NCI-H2196 treated with DMSO at 0.1 percent for 48 hours (cell line): ENCODE results near the gene DYNC2I2.
"Not testable (repeated sequence)": the region's sequence is repeated elsewhere in the genome, so short reads cannot be mapped to it uniquely, and the experiment has no call there.

Experiments
- DNase-seq: peaks from one replicate; lab custom pipeline; 2025; ENCODE audit not compliant: unreplicated experiment; lab: John Stamatoyannopoulos, UW

Gene DYNC2I2

DNA sequence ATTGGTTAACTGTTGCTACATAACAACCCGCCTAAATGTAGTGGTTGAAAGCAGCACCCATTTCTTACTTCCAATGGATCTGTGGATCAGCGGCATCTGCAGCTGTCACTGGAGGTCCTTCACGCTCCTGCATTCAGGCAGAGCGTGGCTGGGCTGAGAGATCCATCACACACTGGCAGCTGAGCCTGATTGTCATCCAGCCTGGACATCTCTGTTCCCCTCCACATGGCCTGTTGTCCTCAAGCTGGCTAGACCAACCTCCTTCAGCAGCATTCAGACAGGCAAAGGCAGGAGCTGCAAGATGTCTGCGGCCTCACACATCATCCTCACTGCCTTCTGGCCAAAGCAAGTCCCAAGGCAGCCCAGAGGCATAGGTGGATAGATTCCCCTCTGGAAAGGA lies 36.9 kb downstream of the DYNC2I2 start:
- no peak for DNase-seq

GRCh38 chr9:128619127-128619526 lies 37.5 kb downstream of the DYNC2I2 start:
- DNase-seq: no peak

DNA sequence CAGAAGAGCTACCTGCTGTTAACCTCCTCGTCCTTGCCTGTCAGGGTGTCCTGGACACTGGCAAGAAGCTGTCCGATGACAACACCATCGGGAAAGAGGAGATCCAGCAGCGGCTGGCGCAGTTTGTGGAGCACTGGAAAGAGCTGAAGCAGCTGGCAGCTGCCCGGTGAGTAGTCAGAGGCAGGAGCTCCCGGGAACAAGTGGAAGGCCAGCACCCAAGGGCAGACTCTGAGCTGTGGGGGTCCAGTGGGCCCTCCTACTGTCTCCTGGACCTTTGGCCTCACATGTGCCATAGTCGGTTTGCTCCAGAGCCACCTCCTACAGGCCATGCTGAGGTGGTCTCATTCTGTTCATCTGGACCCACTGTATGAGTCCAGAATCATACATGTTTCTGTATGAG lies 38.7 kb downstream of the DYNC2I2 start:
- DNase-seq: no peak

GRCh38 chr9:128615571-128615970 lies 41.1 kb downstream of the DYNC2I2 start:
- DNase-seq: no peak

DNA sequence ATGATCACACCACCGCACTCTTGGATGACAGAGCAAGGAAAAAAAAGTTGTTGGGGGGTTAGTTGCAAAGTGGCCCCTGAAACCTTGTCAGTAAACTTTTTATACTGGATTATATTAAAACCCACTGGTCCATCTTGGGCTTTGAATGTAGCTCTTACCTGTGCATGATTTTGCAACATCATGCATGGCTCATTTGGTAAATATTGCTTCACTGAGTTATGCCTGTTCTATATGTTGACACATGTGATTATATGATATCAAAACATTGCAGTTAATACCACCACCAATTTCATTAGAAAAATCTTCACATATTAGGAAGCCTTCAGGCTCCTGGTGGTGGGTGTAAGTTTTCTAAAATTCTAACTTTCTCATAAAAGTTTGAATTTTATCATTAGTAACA lies 41.9 kb downstream of the DYNC2I2 start:
- no peak for DNase-seq

DNA sequence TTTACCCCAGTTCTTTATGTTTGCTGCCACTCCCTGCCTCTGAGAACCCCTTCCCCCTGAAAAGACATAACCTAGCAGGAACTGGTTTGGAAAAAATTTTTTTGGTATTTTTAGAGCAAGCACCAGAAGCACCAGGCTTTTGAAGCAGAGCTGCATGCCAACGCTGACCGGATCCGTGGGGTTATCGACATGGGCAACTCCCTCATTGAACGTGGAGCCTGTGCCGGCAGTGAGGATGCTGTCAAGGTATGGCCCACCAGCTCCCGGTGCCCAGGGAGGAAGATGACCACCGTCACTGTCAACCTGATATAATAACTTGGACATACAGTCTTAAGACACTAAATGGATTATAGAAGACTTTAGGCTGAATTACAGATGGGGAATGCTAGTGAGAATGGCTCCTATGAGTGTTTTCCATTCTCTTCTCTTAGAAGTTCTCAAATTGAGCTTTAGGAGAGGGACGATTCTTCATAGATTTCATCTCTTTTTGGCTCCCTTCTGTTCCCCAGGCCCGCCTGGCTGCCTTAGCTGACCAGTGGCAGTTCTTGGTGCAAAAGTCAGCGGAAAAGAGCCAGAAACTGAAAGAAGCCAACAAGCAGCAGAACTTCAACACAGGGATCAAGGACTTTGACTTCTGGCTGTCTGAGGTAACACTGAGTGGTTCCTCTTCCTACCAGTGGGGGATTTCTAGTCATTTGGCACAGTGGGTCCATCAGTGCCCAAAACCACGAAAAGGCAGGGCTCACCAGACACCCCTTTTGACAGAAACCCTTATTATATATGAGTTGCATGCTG lies 44.9 kb downstream of the DYNC2I2 start:
- DNase-seq: no peak

- DNase-seq: no peak
Observed at GRCh38 chr9:128610897-128611296, 45.8 kb downstream of the DYNC2I2 start.

GRCh38 chr9:128607642-128608350 lies 48.9 kb downstream of the DYNC2I2 start:
- peak; percentile 98 for DNase-seq

- no peak for DNase-seq
Observed at GRCh38 chr9:128603697-128604096, 53.0 kb downstream of the DYNC2I2 start.

DNA sequence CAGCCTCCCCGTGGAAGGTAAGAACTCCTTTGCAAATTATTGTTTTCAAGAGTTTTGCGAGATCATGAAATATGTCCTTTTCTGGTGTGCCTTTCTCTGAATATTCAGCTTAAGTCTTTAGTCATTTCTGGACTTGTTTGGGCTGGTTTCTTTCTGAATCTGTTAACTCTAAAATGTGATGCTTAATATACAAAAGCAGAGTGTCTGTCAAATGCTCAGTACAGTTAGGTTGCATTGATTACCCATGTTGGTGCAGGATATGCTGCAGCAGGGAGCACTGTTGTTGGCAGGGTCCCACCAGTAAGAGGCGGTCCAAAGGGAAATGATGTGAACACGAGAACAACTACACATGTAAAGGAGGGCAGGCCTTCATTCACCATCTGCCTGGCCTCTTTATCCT lies 56.5 kb downstream of the DYNC2I2 start:
- DNase-seq: no peak

DNA sequence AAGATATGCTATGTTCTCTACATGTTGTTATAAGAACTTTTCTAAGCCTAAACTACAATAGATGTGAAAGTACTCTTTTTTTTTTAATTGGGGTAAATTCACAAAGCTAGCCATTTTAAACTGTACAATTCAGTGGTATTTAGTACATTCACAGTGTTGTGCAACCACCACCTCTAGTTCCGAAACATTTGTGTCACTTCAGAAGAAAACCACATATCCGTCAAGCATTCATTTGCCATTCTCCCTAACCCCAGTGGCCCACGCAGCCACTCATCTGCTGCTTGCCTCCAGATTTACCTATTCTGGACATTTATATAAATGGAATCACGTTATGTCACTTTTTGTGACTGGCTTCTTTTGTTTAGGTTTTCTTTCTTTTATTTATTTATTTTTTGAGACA lies 61.2 kb downstream of the DYNC2I2 start:
- DNase-seq: no peak

DNA sequence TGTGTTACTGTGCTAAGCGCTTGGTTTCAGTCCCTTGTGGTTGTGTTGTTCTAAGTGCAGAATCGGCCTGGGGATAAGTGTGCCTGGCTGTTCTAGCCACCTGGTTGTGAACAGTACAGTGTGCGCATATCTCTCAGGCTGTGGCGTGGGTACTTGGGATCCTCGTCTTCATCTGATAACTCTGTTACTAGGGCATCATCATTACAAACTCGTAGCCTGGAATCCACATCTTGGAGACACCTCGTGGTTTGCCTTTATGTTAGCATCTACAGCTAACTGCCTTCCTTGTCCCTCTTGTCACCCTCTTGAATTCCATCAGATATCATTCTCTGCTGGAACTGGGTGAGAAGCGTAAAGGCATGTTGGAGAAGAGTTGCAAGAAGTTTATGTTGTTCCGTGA lies 62.8 kb downstream of the DYNC2I2 start:
- no peak for DNase-seq

DNA sequence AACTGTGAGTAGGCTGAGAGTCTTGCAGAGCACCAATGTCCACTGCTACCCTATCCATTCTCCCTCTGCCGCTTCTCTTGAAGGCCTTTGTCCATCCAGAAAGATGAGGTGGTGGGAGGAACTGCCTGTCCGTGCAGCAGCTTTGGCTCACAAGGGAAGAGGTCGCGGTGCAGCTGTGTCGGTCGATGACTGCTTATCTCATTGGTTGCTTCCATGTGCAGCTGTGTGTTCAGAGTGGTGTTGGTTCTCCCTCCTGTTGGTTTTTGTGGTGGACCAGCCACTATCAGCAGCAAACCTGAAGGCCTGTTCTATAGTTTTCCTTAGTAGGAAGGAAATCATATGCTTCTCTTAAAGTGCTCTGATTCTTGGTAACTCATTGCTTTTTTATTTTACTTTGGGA lies 63.6 kb downstream of the DYNC2I2 start:
- no peak for DNase-seq

DNA sequence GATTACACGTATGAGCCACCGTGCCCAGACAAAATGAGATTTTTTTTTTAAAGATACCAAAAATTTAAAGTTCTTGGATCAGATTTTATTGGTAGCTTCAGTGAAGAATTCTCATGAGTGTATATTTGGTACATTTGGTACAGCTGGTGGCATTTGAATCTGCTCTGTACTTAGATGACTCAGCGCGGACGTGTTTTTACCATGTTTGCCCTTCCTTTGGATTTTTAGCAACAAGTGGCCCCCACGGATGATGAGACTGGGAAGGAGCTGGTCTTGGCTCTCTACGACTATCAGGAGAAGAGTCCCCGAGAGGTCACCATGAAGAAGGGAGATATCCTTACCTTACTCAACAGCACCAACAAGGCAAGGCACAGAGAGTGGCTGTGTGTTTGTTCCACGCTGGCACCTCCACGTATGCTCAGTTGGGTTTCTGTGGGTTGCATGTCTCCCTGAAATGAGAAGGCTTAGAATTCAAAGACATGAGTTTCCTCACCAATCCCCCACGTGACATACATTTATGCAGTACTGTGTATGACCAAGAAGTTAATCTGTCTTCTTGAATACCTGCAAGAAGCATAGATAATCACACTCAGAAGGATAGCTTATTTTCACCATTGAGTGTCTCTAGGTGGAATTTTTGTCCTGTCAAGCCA lies 67.9 kb downstream of the DYNC2I2 start:
- DNase-seq: no peak

GRCh38 chr9:128587453-128587852 lies 69.2 kb downstream of the DYNC2I2 start:
- DNase-seq: no peak

- not testable (repeated sequence) for DNase-seq
Observed at GRCh38 chr9:128586934-128587333, 69.7 kb downstream of the DYNC2I2 start.

DNA sequence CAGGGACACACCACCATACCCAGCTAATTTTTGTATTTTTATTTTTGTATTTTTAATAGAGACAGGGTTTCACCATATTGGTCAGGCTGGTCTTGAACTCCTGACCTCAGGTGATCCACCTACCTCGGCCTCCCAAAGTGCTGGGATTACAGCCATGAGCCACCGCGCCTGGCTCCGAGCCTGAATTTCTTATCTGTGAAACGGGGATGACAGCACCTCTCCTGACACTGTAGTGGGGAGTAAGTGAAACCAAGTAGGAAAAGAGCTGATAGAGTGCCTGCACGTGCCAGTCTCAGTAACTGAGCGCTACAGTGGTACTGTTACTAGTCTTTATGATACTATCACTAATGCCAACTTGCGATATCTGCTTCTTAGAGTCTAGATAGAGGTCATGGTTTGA lies 71.5 kb downstream of the DYNC2I2 start:
- not testable (repeated sequence) for DNase-seq
